H1 (cell line): ENCODE results near the gene CDKN2B-AS1.

ENCODE experiments used
- CEBPB ChIP-seq: IDR thresholded peaks from 2 replicates; pipeline ENCODE4 v1.6.1; 2012; ENCODE audit warnings: low read depth, low read length
- EP300 ChIP-seq, 2 experiments: IDR thresholded peaks; 1 replicate in 1 of 2; 2 replicates in 1 of 2; pipeline ENCODE4 v1.6.1; 2011 to 2012; ENCODE audit warnings: low read depth in 2 of 2, low read length in 2 of 2, mild to moderate bottlenecking in 2 of 2, borderline replicate concordance in 1 of 2, inconsistent platforms in 1 of 2, moderate library complexity in 1 of 2
- EZH2 ChIP-seq: fragments of 200-600 bp; sonication (generic); IDR thresholded peaks from 2 replicates; pipeline ENCODE4 v1.7.1; 2012; ENCODE audit warnings: low read depth, mild to moderate bottlenecking, moderate library complexity, low read length, inconsistent platforms; ENCODE audit not compliant: severe bottlenecking
- GTF2F1 ChIP-seq: IDR thresholded peaks from 2 replicates; pipeline ENCODE4 v1.6.1; 2012; ENCODE audit warnings: low read depth, low read length, improper control_type of control experiment, borderline replicate concordance
- RAD21 ChIP-seq, 2 experiments: IDR thresholded peaks in 1 of 2; conservative IDR thresholded peaks in 1 of 2; 2 replicates each; pipeline ENCODE4 v1.6.1; 2011; ENCODE audit warnings: low read depth in 2 of 2, low read length in 2 of 2, improper control_type of control experiment in 1 of 2, inconsistent platforms in 1 of 2, mild to moderate bottlenecking in 1 of 2, moderate library complexity in 1 of 2
- RNF2 ChIP-seq: fragments of 200-900, 300-1000 bp; sonication (generic); IDR thresholded peaks from 2 replicates; pipeline ENCODE4 v1.7.1; 2016; ENCODE audit warnings: borderline replicate concordance, low read depth, mild to moderate bottlenecking, antibody characterized with exemption, low read length; ENCODE audit not compliant: poor library complexity, severe bottlenecking; ENCODE audit errors: missing control alignments
- SIN3A ChIP-seq, 2 experiments: IDR thresholded peaks in 1 of 2; conservative IDR thresholded peaks in 1 of 2; 2 replicates each; pipeline ENCODE4 v1.6.1; 2011 to 2012; ENCODE audit warnings: low read length in 2 of 2, improper control_type of control experiment in 1 of 2, low read depth in 1 of 2, mild to moderate bottlenecking in 1 of 2
- SIRT6 ChIP-seq: IDR thresholded peaks from one replicate; pipeline ENCODE4 v1.7.1; 2012; ENCODE audit warnings: low read length, inconsistent platforms
- SIX5 ChIP-seq: IDR thresholded peaks from 2 replicates; pipeline ENCODE4 v1.6.1; 2011; ENCODE audit warnings: mild to moderate bottlenecking, low read depth, low read length
- SP1 ChIP-seq: IDR thresholded peaks from 2 replicates; pipeline ENCODE4 v1.6.1; 2011; ENCODE audit warnings: low read depth, low read length
- TAF1 ChIP-seq: IDR thresholded peaks from 2 replicates; pipeline ENCODE4 v1.6.1; 2011; ENCODE audit warnings: mild to moderate bottlenecking, low read depth, low read length
- ZNF274 ChIP-seq: IDR thresholded peaks from 2 replicates; pipeline ENCODE4 v1.7.0; 2012; ENCODE audit warnings: low read length, borderline replicate concordance; ENCODE audit errors: extremely low read depth
- TF ChIP-seq, protein P1 (sequence below), 3 experiments: IDR thresholded peaks; 1 replicate in 2 of 3; 2 replicates in 1 of 3; pipeline versions ENCODE4 v1.5.1 to v1.6.1; 2011; ENCODE audit warnings: low read length in 3 of 3, mild to moderate bottlenecking in 3 of 3, inconsistent platforms in 2 of 3, low read depth in 1 of 3, moderate library complexity in 1 of 3; ENCODE audit not compliant: insufficient read depth in 1 of 3; ENCODE audit errors: control extremely low read depth in 1 of 3
- TF ChIP-seq, protein P2 (sequence below): IDR thresholded peaks from 2 replicates; pipeline ENCODE4 v1.6.1; 2012; ENCODE audit warnings: inconsistent platforms

DNA sequence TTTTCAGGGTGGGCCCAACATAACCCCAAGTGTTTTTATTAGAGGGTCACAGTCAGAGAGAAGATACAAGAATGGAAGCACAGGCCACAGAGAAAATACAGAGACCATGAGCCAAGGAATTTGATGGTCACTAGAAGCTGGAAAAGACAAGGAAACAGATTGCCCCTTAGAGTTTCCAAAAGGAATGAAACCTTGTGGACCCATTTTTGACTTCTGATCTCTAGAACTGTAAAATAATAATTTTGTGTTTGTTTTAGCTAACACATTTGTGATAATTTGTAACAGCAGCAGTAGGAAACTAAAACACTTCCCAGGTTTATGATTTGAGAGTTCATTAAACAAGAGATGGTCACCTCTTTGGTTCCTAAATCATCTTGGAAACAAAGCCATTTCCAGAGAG, 22.2 kb upstream of the CDKN2B-AS1 start:
- TF ChIP-seq SIRT6 (no peak), CEBPB (no peak), GTF2F1 (no peak), EP300 (IDR thresholded peaks at IDR 0.05; ENCODE audit: borderline replicate concordance in 1 of 2, low read depth in 2 of 2, low read length in 2 of 2) (no peak), EZH2 (peak; percentile 12), SIN3A (conservative IDR thresholded peaks at IDR 0.05 in 1 of 2, IDR thresholded peaks at IDR 0.05 in 1 of 2; ENCODE audit: low read depth in 1 of 2, low read length in 2 of 2) (no peak), RNF2 (peak; percentile 62), RAD21 (IDR thresholded peaks at IDR 0.05 in 1 of 2, conservative IDR thresholded peaks at IDR 0.05 in 1 of 2; ENCODE audit: low read depth in 2 of 2, low read length in 2 of 2) (no peak), SIX5 (no peak), SP1 (no peak), TAF1 (no peak), ZNF274 (no peak)
- TF ChIP-seq, protein P1, sequence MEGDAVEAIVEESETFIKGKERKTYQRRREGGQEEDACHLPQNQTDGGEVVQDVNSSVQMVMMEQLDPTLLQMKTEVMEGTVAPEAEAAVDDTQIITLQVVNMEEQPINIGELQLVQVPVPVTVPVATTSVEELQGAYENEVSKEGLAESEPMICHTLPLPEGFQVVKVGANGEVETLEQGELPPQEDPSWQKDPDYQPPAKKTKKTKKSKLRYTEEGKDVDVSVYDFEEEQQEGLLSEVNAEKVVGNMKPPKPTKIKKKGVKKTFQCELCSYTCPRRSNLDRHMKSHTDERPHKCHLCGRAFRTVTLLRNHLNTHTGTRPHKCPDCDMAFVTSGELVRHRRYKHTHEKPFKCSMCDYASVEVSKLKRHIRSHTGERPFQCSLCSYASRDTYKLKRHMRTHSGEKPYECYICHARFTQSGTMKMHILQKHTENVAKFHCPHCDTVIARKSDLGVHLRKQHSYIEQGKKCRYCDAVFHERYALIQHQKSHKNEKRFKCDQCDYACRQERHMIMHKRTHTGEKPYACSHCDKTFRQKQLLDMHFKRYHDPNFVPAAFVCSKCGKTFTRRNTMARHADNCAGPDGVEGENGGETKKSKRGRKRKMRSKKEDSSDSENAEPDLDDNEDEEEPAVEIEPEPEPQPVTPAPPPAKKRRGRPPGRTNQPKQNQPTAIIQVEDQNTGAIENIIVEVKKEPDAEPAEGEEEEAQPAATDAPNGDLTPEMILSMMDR (IDR thresholded peaks at IDR 0.05; ENCODE audit: control extremely low read depth in 1 of 3, insufficient read depth in 1 of 3, low read depth in 1 of 3, low read length in 3 of 3), result no peak
- TF ChIP-seq, protein P2, sequence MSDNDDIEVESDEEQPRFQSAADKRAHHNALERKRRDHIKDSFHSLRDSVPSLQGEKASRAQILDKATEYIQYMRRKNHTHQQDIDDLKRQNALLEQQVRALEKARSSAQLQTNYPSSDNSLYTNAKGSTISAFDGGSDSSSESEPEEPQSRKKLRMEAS, result no peak
